H1 (cell line): ENCODE measurements around the gene AASDHPPT. TPM values are rescaled to one million over a fixed set of nuclear protein-coding genes. Genes with fewer than 3 reads are reported as not detected.

Source experiments
- BRCA1 ChIP-seq: IDR thresholded peaks from 2 replicates; pipeline ENCODE4 v1.6.1; 2012; ENCODE audit warnings: low read depth, low read length, improper control_type of control experiment
- CTCF ChIP-seq, 3 experiments: IDR thresholded peaks; 1 replicate in 2 of 3; 2 replicates in 1 of 3; pipeline versions ENCODE4 v1.5.1 to v1.6.1; 2011; ENCODE audit warnings: low read length in 3 of 3, mild to moderate bottlenecking in 3 of 3, inconsistent platforms in 2 of 3, low read depth in 1 of 3, moderate library complexity in 1 of 3; ENCODE audit not compliant: insufficient read depth in 1 of 3; ENCODE audit errors: control extremely low read depth in 1 of 3
- polyA plus RNA-seq, 7 experiments: library from polyadenylated mRNA; depleted of rRNA in 3 of 7; stranded (reverse) in 5 of 7; unstranded in 2 of 7; fragments of >200 nt in 5 of 7; fragments of 200-250 nt in 2 of 7; gene quantifications; 1 replicate in 5 of 7; 2 replicates in 1 of 7; 4 replicates in 1 of 7; pipeline versions ENCODE4 v1.2.1 to v1.2.3, GENCODE V29; 2011 to 2013; ENCODE audit warnings: missing spikeins in 2 of 7, mixed read lengths in 2 of 7
- total RNA-seq: library from RNA; stranded (reverse); fragmentation: NEBNext Ultra II Directional; extraction: Animal tissue kit (Norgen Biotek cat#: 25700); gene quantifications from 2 replicates; pipeline ENCODE4 v1.2.1, GENCODE V29; 2021

Gene AASDHPPT
- total and polyA plus RNA-seq, 2 of the 8 experiments (the other 6 are each of a cell fraction or from before 2014, with no cell fraction given), result 15.7 to 42.2 TPM

GRCh38 chr11:106061954-106062949 is 15.2 kb upstream of the AASDHPPT start (continued):
- TF ChIP-seq CTCF (IDR thresholded peaks at IDR 0.05; ENCODE audit: control extremely low read depth in 1 of 3, insufficient read depth in 1 of 3, low read depth in 1 of 3, low read length in 3 of 3) (no peak), BRCA1 (no peak)
